Epidermal melanocyte (primary cell): ENCODE data around the gene IKZF1.

Source experiments
- DNase-seq: peaks from one replicate; pipeline ENCODE4 v3.0.0; 2011; ENCODE audit warnings: low spot score; ENCODE audit not compliant: insufficient read length

The IKZF1 gene

GRCh38 chr7:50283731-50284130, 20.8 kb upstream of the IKZF1 start:
- no peak for DNase-seq

DNA sequence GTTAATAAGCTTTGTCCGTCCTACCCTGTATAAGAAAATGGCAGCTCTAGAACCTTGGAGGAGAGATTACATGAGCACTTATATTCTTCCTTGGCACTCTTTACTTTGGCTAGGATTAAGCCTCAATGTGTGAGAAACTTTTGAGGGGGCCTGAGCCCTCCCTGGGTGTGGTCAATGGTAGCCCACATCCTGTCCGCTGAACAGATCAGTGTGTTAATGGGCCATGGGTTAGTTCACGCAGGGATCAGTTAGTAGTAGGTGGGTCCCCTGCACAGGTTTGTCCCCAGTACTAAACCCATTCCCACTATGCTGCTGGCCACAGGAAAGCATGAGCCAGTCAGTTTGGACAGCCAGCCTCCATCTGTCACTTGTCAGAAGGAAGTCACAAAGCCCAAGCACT, 20.2 kb upstream of the IKZF1 start:
- DNase-seq, result no peak

GRCh38 chr7:50285269-50285668, 19.2 kb upstream of the IKZF1 start:
- DNase-seq, result no peak

DNA sequence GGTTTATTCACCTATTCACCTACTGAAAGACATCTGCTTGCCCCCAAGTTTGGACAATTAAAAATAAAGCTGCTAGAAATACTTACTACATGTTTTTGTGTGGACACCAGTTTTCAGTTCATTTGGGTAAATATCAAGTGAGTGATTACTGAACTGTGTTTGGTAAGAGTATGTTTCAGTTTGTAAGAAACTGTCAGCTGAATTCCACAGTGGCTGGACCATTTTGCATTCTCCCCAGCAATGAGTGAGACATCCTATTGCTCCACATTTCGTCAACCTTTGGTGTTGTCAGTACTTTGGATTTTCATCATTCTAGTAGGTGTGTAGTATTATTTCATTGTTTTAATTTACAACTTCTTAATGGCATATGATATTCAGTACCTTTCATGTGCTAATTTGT, 17.4 kb upstream of the IKZF1 start:
- no peak for DNase-seq

DNA sequence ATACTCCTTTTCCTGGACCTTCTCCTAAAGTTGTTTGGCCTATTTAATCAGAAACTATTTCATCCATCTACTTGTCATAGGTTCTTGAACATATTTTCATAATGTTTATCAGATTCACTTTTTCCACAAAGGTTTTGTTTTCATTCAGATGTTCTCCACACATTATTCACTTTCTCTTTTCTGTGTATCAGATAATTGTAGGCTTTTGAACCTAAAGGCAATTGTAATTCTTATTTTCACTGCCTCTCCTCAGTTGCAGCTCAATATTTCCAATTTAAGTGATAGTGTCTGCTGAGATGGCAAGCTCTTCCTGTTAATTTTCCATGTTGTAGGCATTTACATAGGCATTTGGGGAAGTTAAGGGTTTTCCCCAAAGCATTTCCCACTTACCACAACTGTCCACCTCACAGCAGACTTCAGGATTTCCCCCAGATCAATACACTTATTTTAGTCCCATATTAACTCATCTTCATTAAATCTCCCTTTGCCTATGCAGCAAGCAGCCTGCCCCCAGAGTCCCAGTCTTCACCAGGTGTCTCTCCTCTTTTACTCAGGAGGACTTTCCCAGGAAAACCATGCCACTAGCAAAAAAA, 12.3 kb upstream of the IKZF1 start:
- no peak for DNase-seq

- DNase-seq, result no peak
Measured at GRCh38 chr7:50292763-50293162, 11.8 kb upstream of the IKZF1 start.

DNA sequence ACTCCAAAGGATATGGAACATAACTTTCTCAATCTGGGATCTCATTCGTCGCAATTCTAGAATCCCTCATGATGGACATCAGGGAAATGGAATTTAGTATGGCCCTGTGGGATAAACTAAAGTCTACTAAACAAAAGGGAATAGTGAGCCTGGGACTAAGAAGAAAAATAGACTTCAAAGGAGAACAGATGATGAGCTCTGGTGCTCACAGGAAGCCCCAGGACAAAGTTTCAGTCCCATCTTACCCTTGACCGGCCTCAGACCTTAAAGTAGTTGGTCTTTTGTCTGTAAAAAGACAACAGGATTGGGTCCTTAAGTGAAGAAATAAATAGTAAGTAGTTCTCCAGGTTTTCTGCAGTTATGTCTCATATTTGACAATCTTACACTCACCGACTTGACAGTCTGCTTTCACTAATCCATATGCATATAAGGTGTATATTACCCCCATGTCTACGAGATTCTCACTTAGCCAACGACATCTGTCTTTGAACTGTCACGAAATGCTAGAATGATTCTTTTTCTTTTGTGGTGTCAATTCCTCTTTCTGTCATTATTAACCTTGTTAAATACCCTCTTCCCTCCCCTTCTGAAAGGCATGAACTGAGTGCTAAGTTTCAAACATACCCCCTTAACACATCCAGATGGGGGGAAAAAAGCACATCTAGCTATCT, 10.9 kb upstream of the IKZF1 start:
- DNase-seq, result no peak

DNA sequence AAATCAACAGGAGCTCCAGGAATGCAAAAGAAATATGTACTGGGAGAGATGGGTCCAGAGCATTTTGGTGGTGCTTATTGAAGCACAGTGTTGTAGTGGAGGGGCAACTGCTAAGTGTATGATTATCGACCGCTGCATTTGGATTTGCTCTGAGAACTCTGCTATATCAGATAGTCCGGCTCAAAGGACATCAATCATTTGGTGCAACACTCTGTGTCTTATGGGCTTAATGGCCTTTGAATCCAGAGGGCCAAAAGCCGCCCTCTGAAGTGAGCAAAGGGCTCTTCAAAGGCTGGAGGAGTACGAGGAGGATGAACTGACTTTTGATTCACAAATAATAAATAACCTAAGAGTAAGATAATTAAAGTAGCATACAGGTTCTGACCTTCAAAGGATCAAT, 9.4 kb upstream of the IKZF1 start:
- DNase-seq, result no peak

DNA sequence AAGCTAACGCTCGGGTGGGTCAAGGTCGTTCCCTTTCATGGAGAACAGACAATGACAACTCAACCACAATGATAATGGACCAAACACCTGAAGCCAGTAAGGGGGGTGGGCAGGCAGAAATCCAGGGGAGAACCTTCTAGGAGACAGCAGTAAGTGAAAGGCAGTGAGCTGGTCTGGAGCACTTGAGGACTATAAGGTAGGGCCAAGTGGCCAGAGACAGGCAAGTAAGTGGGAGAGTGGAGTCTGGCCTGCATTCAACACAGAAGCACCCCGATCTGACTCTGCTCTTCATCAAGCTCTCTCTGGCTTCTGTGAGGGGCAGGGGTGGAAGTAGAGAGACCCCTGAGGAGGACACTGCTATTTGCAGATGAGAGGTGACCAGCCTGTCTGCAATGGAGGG, 7.7 kb upstream of the IKZF1 start:
- no peak for DNase-seq

- no peak for DNase-seq
Measured at GRCh38 chr7:50298811-50299562, 5.5 kb upstream of the IKZF1 start.

DNA sequence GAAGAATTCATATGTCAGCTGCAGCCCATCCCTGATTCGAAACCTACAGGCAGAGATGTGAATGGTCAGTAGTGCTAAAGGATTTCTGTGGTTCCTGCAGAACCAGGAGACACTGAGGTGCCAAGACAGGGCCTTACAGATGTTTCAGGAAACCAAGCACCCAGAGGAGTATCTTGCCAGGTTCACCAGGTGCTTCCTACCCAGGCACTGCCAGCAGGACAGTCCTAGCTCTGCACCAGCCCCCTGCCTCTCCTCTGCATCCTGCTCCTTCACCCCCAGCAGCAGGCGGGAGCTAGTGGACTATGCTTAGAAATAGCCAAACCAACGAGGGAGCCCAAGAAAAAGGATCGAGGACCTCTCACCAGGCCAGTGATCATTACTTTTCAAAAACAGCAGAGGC, 4.2 kb upstream of the IKZF1 start:
- no peak for DNase-seq

GRCh38 chr7:50302486-50303334, 1.8 kb upstream of the IKZF1 start:
- no peak for DNase-seq

GRCh38 chr7:50303335-50304128, 984 bp upstream of the IKZF1 start:
- no peak for DNase-seq

DNA sequence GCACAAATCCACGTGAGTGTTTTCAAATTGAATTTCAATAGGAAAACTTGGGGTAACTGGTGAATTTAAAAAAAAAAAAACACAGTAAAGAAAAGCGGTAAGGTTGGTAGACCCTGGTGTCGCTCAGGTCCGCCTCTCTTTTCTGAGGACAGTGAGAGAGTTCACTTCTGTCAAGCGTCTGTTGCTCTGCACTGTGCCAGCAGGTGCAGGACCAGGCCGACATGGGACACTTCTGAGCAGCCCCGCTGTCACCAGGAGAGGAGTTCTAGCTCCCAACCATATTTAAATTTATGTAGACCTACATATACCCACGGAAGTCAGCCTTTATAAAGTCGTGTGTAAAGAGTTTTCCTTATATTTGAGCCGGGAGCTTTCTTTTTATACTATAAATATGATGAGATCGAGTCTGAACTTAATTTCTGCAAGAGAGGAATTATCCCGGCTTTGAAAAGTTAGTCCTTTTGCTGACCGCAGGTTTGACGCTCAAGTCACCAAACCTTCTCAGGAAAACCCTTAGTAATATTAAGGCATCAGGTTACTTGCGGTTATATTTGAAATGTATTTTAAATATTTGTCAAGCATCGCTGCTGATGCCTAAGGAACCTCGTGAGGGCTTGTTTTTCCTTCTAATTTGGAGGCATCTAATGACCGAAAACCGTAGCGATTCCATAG, 531 bp downstream of the IKZF1 start:
- DNase-seq, result no peak

- no peak for DNase-seq
Measured at GRCh38 chr7:50305583-50306493, 1.3 kb downstream of the IKZF1 start.

GRCh38 chr7:50306494-50307367, 2.2 kb downstream of the IKZF1 start:
- DNase-seq, result no peak

DNA sequence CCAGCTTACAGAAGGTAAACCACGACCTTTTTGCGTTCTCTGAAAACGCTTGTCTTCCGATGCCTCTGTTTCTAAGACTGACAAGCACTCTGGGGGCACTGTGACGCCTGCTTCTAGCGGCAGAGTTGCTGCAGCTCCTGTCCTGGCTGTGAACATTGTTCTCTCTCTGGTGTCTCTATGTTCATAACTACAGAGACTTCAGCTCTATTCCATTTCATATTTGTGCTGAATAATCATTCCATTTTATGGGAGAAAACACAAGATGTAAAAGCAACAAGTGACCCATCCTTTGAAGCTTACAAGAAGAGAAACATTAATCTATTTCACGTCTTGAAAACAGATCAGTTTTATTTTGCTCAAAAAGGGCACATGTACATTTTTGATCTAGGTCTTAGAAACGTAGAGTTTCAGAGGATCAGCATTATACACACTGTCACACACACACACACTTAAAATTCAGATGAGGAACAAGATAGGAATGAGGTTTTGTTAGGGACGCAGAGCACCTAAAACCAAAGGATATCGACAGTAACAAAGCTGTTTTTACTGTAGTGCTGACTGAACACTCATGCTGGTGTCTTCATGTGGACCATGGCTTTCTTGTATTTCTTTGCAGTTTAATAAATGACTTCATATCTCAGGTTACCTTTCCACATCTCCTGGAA, 3.0 kb downstream of the IKZF1 start:
- no peak for DNase-seq

GRCh38 chr7:50308203-50308531, 3.7 kb downstream of the IKZF1 start:
- DNase-seq, result no peak
